Measurements from ENCODE around the gene RASD1. TPM values are rescaled to one million over a fixed set of nuclear protein-coding genes. Genes with fewer than 3 reads are reported as not detected.

The RASD1 gene
- total and polyA plus RNA-seq, 2 of the 4 experiments (the other 2 are of a cell fraction) = 0.54 to 1.8 TPM

DNA sequence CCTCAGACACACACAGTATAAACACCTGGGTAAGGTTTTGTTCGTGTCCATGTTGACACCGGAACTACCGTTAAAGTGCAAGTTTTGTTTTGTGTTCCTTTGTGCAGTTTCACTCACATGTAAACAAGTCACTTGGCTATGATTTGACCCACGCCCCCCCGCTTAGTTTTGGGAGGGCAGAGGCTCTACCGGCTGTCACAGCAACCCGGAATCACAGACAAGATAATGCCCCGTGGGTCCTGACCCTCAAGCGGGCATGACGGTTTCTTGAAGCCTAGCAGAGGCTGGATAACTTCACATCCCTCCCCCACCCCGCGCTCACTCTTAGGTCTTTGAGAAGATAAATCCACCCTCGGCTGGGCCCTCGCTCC is 1.7 kb downstream of the RASD1 start:
- ATAC-seq (ENCODE audit: low read depth) (no peak), DNase-seq (no peak)
- no peak overlapping the region for H3K18ac ChIP-seq (ENCODE audit: low read depth, low read length)
- peak overlapping the region; percentile 52 for H2AFZ ChIP-seq (replicated peaks; ENCODE audit: low read length, poor library complexity)
- H2BK120ac ChIP-seq (ENCODE audit: low read depth, low read length) = no peak overlapping the region
- WGBS, 2 experiments (ENCODE audit: extremely low coverage in 2 of 2, insufficient read length in 1 of 2) = no CpG with 5 or more reads among the region's 14 CpGs
- H3K4me1 ChIP-seq (ENCODE audit: control insufficient read depth, insufficient read depth, low read length) = peaks cover 7% of the 10 kb centered on the region; the same call in 1 of the 2 replicates
- no peak overlapping the region for H4K91ac ChIP-seq (ENCODE audit: insufficient read depth, low read depth, low read length)
- intact Hi-C loops (cut with micrococcal nuclease) = no loop called here
- H4K8ac ChIP-seq (ENCODE audit: low read depth in 2 of 2, low read length in 2 of 2) = peak overlapping the region; percentile 51 to 64; a peak in 1 of 4 replicates
- no peak overlapping the region for H3K23ac ChIP-seq (ENCODE audit: low read depth, low read length)
- no peaks in the 10 kb centered on the region; the same call in 1 of the 2 replicates for H3K9me3 ChIP-seq (ENCODE audit: control insufficient read depth, insufficient read depth, low read length)
- peaks cover 8 to 14% of the 10 kb centered on the region in 2 experiments; a peak in 3 of 4 replicates for H3K79me1 ChIP-seq (ENCODE audit: low read depth in 1 of 2, low read length in 2 of 2)
- no TSS peak for BruUV-seq (replicated peaks)
- peaks cover 7% of the 10 kb centered on the region for H4K20me1 ChIP-seq (ENCODE audit: insufficient read depth, low read length)
- no peaks in the 10 kb centered on the region for H3K9me1 ChIP-seq (ENCODE audit: insufficient read depth, low read length)
- H3K36me3 ChIP-seq (ENCODE audit: control insufficient read depth, insufficient read depth, low read length) = peaks cover 18% of the 10 kb centered on the region
- no peaks in the 10 kb centered on the region; the same call in 1 of the 2 replicates for H3K27me3 ChIP-seq (ENCODE audit: control insufficient read depth, insufficient read depth, low read length)
- in situ Hi-C loops (cut with MboI; ENCODE audit: low sequenced_read_pairs) = no loop called here
- no peak overlapping the region for H3K14ac ChIP-seq (replicated peaks; ENCODE audit: low read depth, low read length)
- no peak overlapping the region for H3K4me3 ChIP-seq (ENCODE audit: insufficient read depth, low read depth, low read length)
- H3K56ac ChIP-seq (ENCODE audit: extremely low read depth, insufficient read depth, low read length) = no peak overlapping the region
- no peak overlapping the region for H4K5ac ChIP-seq (ENCODE audit: low read depth, low read length)
- H3K4ac ChIP-seq (ENCODE audit: low read depth, low read length) = peak overlapping the region; percentile 9
- no peak overlapping the region for H3K9ac ChIP-seq (ENCODE audit: low read depth, low read length)
- CTCF ChIA-PET = interaction anchor here (0.9 kb wide), 1 partner anchor 148 kb away, joined by 4 read pairs; no protein-coding TSS in a partner anchor
- no peak overlapping the region for H2AK9ac ChIP-seq (replicated peaks; ENCODE audit: low read depth, low read length, poor library complexity)
- POLR2A ChIA-PET (ENCODE audit: unreplicated experiment) = no interaction called here
- peak overlapping the region; percentile 52; the same call in 1 of the 2 replicates for H3K4me2 ChIP-seq (ENCODE audit: low read depth, low read length)
- no peak overlapping the region for H2AK5ac ChIP-seq (ENCODE audit: low read depth, low read length)
- no peak overlapping the region for H3K27ac ChIP-seq (ENCODE audit: insufficient read depth, low read length)
- H2BK15ac ChIP-seq (ENCODE audit: low read depth, low read length) = no peak overlapping the region
- H2BK20ac ChIP-seq (ENCODE audit: low read depth, low read length) = no peak overlapping the region
- H2BK5ac ChIP-seq (ENCODE audit: low read depth, low read length, poor library complexity, severe bottlenecking) = no peak overlapping the region
- TF ChIP-seq, protein P1, sequence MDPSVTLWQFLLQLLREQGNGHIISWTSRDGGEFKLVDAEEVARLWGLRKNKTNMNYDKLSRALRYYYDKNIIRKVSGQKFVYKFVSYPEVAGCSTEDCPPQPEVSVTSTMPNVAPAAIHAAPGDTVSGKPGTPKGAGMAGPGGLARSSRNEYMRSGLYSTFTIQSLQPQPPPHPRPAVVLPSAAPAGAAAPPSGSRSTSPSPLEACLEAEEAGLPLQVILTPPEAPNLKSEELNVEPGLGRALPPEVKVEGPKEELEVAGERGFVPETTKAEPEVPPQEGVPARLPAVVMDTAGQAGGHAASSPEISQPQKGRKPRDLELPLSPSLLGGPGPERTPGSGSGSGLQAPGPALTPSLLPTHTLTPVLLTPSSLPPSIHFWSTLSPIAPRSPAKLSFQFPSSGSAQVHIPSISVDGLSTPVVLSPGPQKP (IDR thresholded peaks at IDR 0.05; ENCODE audit: borderline replicate concordance, low read depth, low read length) = no peak
- TF ChIP-seq RAD21 (IDR thresholded peaks at IDR 0.05; ENCODE audit: low read length) = no peak
- TF ChIP-seq, protein P2, sequence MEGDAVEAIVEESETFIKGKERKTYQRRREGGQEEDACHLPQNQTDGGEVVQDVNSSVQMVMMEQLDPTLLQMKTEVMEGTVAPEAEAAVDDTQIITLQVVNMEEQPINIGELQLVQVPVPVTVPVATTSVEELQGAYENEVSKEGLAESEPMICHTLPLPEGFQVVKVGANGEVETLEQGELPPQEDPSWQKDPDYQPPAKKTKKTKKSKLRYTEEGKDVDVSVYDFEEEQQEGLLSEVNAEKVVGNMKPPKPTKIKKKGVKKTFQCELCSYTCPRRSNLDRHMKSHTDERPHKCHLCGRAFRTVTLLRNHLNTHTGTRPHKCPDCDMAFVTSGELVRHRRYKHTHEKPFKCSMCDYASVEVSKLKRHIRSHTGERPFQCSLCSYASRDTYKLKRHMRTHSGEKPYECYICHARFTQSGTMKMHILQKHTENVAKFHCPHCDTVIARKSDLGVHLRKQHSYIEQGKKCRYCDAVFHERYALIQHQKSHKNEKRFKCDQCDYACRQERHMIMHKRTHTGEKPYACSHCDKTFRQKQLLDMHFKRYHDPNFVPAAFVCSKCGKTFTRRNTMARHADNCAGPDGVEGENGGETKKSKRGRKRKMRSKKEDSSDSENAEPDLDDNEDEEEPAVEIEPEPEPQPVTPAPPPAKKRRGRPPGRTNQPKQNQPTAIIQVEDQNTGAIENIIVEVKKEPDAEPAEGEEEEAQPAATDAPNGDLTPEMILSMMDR (conservative IDR thresholded peaks at IDR 0.05; ENCODE audit: low read depth, low read length) = no peak
- TF ChIP-seq FOS (IDR thresholded peaks at IDR 0.05; ENCODE audit: low read depth, low read length) = no peak
- no peak for TF ChIP-seq SMC3 (IDR thresholded peaks at IDR 0.05; ENCODE audit: low read depth, low read length)
- dilution Hi-C loops (cut with HindIII; ENCODE audit: low sequenced_read_pairs, unreplicated experiment) = no loop called here
